Omental fat pad (tissue), 4 donors: ENCODE data around the gene CHAC1. TPM values are rescaled to one million over a fixed set of nuclear protein-coding genes. Genes with fewer than 3 reads are reported as not detected.

ENCODE experiments used
- ATAC-seq: fragments of 150-250 bp; one replicate; pipeline ENCODE4 v1.9.1; 2016; ENCODE audit warnings: mild to moderate bottlenecking, moderate library complexity; ENCODE audit not compliant: low FRiP score
- DNase-seq: peaks from one replicate; pipeline ENCODE4 v3.0.0-alpha.2; 2019; ENCODE audit warnings: low spot score
- small RNA-seq: library from RNA; depleted of rRNA; stranded (forward); fragments of <200 nt; gene quantifications from one replicate; pipeline ENCODE3, GENCODE V24; 2016
- total RNA-seq, 4 donors: library from RNA; depleted of rRNA; stranded (reverse); fragments of >200 nt; gene quantifications; one replicate each; pipeline ENCODE4 v1.1.0, GENCODE V29; 2016
- TF ChIP-seq, protein P1 (sequence below), 3 donors: fragments of 450-650 bp; IDR thresholded peaks; one replicate each; pipeline ENCODE4 v1.5.1; 2016 to 2017; ENCODE audit warnings: antibody characterized with exemption in 3 of 3, mild to moderate bottlenecking in 3 of 3, moderate library complexity in 2 of 3

The CHAC1 gene
- total RNA-seq, 4 donors from 2014 or later, result 0.63 to 63.6 (median 13.4) TPM

DNA sequence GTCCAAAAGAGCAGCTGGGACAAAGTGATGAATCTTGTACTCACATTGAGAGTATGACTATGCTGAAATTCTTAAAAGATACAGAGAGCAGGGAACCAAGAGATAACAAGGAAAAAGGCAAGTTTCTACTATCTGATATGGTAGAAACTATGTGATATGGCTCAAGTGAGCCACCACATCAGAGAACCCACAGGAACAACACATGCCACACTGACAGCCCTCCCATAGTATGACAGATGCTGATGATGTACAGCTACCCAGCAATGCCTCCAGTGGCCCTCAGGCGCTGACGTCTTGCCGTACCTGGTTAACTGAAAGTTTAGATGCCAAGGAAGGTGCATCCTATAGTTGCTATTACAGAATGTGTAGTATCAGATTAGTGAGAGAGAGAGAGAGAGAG is 42.4 kb downstream of the CHAC1 start:
- DNase-seq (no peak), ATAC-seq (no peak)
- TF ChIP-seq, protein P1, sequence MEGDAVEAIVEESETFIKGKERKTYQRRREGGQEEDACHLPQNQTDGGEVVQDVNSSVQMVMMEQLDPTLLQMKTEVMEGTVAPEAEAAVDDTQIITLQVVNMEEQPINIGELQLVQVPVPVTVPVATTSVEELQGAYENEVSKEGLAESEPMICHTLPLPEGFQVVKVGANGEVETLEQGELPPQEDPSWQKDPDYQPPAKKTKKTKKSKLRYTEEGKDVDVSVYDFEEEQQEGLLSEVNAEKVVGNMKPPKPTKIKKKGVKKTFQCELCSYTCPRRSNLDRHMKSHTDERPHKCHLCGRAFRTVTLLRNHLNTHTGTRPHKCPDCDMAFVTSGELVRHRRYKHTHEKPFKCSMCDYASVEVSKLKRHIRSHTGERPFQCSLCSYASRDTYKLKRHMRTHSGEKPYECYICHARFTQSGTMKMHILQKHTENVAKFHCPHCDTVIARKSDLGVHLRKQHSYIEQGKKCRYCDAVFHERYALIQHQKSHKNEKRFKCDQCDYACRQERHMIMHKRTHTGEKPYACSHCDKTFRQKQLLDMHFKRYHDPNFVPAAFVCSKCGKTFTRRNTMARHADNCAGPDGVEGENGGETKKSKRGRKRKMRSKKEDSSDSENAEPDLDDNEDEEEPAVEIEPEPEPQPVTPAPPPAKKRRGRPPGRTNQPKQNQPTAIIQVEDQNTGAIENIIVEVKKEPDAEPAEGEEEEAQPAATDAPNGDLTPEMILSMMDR (IDR thresholded peaks at IDR 0.05), result no peak

DNA sequence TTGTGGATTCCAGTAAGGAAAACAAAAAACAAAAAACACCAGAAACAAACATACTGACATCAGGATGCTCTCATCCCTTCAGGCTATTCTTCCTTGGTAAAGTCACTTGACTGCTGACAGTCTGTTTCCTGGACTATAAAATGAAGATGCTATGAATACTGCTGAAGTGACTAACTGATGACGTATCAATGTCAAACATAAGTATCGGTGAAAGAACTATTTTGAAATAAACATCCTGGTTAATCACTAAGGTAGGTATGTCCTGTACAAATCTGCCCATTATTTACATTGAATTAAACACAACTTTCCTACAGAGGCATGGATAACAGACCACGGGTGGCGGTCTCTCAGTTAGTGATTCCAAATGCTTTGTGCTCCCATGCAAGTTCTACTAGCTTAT is 45.9 kb downstream of the CHAC1 start:
- ATAC-seq (no peak), DNase-seq (no peak)
- TF ChIP-seq, protein P1 (IDR thresholded peaks at IDR 0.05), result no peak

DNA sequence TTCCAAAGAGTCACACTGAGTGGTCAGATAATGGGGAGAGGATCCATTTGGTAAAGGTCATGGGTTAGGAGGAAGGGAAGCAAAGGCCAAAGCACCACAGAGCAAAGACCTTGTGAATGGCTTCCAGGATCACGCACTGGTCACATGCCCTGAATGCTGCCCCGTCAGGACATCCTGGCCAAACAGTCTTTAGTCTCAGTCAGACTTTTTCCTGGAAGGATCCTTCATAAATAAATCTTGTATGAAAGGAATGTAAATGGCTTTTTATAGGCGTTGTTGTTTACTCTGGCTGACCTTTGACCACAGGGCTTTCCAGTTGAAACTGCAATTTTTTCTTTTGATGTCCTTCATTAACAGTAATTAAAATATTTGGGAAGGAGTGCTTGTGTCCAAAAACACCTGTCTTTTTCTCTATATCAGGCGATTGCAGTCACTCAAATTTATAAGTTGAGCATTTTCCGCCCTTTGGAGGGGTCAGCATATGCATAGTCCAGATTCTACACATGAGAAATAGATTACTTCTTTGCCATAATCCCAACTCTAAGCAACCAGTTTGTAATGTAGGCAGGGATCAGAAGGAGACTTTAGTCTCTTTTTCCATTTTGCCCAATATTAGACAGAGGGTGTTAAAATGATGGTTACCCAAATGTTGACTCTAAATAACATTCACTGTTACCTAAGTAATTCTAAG is 48.4 kb downstream of the CHAC1 start:
- DNase-seq (no peak), ATAC-seq (no peak)
- TF ChIP-seq, protein P1 (IDR thresholded peaks at IDR 0.05), result no peak

DNA sequence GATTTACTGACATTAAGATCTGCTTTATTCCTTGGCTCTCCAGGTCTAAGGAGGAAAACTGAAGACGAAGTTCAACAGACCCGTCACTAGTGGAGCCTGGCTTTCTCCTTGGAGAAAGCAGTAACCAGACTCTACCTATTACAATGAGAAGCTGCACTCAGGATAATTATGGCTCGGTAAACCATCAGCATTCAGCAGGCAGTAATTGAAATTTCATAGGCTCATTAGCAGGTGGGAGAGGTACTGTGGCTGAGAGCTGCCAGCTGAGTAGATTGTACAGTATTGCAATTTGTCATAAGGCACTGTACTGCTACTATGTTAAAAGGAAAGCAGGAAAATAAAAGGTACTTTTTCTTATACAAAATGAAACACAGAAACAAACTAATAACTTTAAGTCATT is 51.2 kb downstream of the CHAC1 start:
- no peak for DNase-seq
- no peak for ATAC-seq
- TF ChIP-seq, protein P1 (IDR thresholded peaks at IDR 0.05), result no peak

Small RNA genes within 50 kb of the gene (small RNA-seq; reads per million reads assigned to genes)
- gene ISCA1P4, result not detected

Other genes with a start within 250 kb of the CHAC1 start
- 10 to 100 TPM; 32.8 to 50.8 (median 43.7) TPM for gene RMDN3, start 198.2 kb upstream of the CHAC1 start, total RNA-seq
- gene GCHFR, start 189.4 kb upstream of the CHAC1 start, total RNA-seq, result 100 to 1,000 TPM in 2 of 4 donors, 10 to 100 TPM in 2; 42.5 to 129 (median 97.1) TPM
- gene C15orf62, start 183.5 kb upstream of the CHAC1 start, total RNA-seq, result 1 to 10 TPM in 1 of 4 donors, under 1 TPM in 2, not detected in 1; 0.19 to 1.3 (median 0.50) TPM
- 10 to 100 TPM; 13.5 to 29.5 (median 21.1) TPM for gene ZFYVE19, start 146.4 kb upstream of the CHAC1 start, total RNA-seq
- 10 to 100 TPM in 3 of 4 donors, 1 to 10 TPM in 1; 8.8 to 21.1 (median 17.1) TPM for gene DNAJC17, start 146.0 kb upstream of the CHAC1 start, total RNA-seq
- not detected for gene PPP1R14D, start 124.8 kb upstream of the CHAC1 start, total RNA-seq
- 10 to 100 TPM in 2 of 4 donors, 1 to 10 TPM in 1, under 1 TPM in 1; 0.95 to 16.2 (median 11.7) TPM for gene SPINT1, start 109.4 kb upstream of the CHAC1 start, total RNA-seq
- not detected for gene RHOV, start 79.2 kb upstream of the CHAC1 start, total RNA-seq
- gene VPS18, start 59.0 kb upstream of the CHAC1 start, total RNA-seq, result 10 to 100 TPM; 25.2 to 32.9 (median 28.9) TPM
- 10 to 100 TPM in 2 of 4 donors, 1 to 10 TPM in 2; 5.8 to 27.6 (median 10.1) TPM for gene DLL4, start 24.1 kb upstream of the CHAC1 start, total RNA-seq
- gene INO80, start 162.8 kb downstream of the CHAC1 start, total RNA-seq, result 10 to 100 TPM; 27.9 to 31.6 (median 28.4) TPM